ENCODE data around the gene ILDR1.

DNA sequence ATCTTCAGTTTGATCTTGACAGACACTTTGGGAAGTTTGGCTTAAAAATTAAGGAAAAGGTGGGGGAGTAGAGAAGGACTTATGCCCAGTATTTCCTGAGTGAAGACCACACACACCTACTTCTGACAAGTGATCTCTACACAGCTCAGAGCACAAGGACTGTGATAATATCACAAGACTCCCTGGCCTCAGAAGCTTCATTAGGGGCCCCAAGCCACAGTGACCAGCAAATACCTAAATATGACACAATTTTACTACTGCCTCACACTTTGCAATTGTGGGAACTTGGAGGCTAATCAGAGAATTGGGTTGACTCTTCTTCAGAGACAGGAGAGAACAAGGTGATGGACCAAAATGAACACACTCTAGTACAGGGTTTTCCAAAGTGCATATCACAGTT is 2.6 kb downstream of the ILDR1 start:
- TF ChIP-seq POLR2AphosphoS5 (IDR thresholded peaks at IDR 0.05; ENCODE audit: low read depth, low read length), result no peak
- no peak for TF ChIP-seq POLR2A (IDR thresholded peaks at IDR 0.05; ENCODE audit: low read depth, low read length)
- no peak for TF ChIP-seq TAF1 (IDR thresholded peaks at IDR 0.05; ENCODE audit: borderline replicate concordance, low read depth, low read length)
